ENCODE data around the gene HERPUD1.

HERPUD1 gene

GRCh38 chr16:56936950-56937349 is 5.0 kb downstream of the HERPUD1 start:
- ATAC-seq: no peak
- peaks cover 88% of the 10 kb centered on the region for H3K36me3 Mint-ChIP-seq (ENCODE audit: low read depth)
- peak overlapping the region; percentile 56 for H3K4me3 Mint-ChIP-seq

GRCh38 chr16:56938664-56939513 is 6.9 kb downstream of the HERPUD1 start:
- peaks cover 91% of the 10 kb centered on the region for H3K36me3 Mint-ChIP-seq (ENCODE audit: low read depth)
- peak overlapping the region; percentile 93 for H3K27ac Mint-ChIP-seq
- H3K4me1 Mint-ChIP-seq: peaks cover 95% of the 10 kb centered on the region
- H3K4me3 Mint-ChIP-seq: peak overlapping the region; percentile 70
- DNase-seq: peak; percentile 47
- ATAC-seq: peak; percentile 94
- no peaks in the 10 kb centered on the region for H3K9me3 Mint-ChIP-seq
- H3K27me3 Mint-ChIP-seq: no peaks in the 10 kb centered on the region

More at GRCh38 chr16:56936950-56937349, 5.0 kb downstream of the HERPUD1 start:
- no peak for DNase-seq
- Mint-ChIP-seq H3K4me1 (peaks cover 77% of the 10 kb centered on the region), H3K27me3 (no peaks in the 10 kb centered on the region), H3K27ac (peak overlapping the region; percentile 93), H3K9me3 (no peaks in the 10 kb centered on the region)

- Mint-ChIP-seq H3K4me3 (peak overlapping the region; percentile 70), H3K27ac (peak overlapping the region; percentile 93), H3K27me3 (no peaks in the 10 kb centered on the region), H3K9me3 (no peaks in the 10 kb centered on the region), H3K36me3 (ENCODE audit: low read depth) (peaks cover 91% of the 10 kb centered on the region), H3K4me1 (peaks cover 97% of the 10 kb centered on the region)
- DNase-seq (no peak), ATAC-seq (no peak)
These were observed 7.9 kb downstream of the HERPUD1 start for GRCh38 chr16:56939801-56940200.

GRCh38 chr16:56941092-56941491 is 9.2 kb downstream of the HERPUD1 start:
- no peak for DNase-seq
- Mint-ChIP-seq H3K4me1 (peaks cover 96% of the 10 kb centered on the region), H3K9me3 (no peaks in the 10 kb centered on the region), H3K36me3 (ENCODE audit: low read depth) (peaks cover 82% of the 10 kb centered on the region), H3K27me3 (no peaks in the 10 kb centered on the region), H3K4me3 (no peak overlapping the region), H3K27ac (peak overlapping the region; percentile 81)
- no peak for ATAC-seq

GRCh38 chr16:56941856-56942331 is 10.0 kb downstream of the HERPUD1 start:
- no peaks in the 10 kb centered on the region for H3K9me3 Mint-ChIP-seq
- H3K27ac Mint-ChIP-seq: peak overlapping the region; percentile 57
- ATAC-seq (no peak), DNase-seq (no peak)
- peaks cover 94% of the 10 kb centered on the region for H3K4me1 Mint-ChIP-seq
- no peak overlapping the region for H3K4me3 Mint-ChIP-seq
- no peaks in the 10 kb centered on the region for H3K27me3 Mint-ChIP-seq
- H3K36me3 Mint-ChIP-seq (ENCODE audit: low read depth): peaks cover 79% of the 10 kb centered on the region

- Mint-ChIP-seq H3K27ac (peak overlapping the region; percentile 93), H3K9me3 (no peaks in the 10 kb centered on the region), H3K4me3 (peak overlapping the region; percentile 40), H3K36me3 (ENCODE audit: low read depth) (peaks cover 62% of the 10 kb centered on the region), H3K27me3 (no peaks in the 10 kb centered on the region), H3K4me1 (peaks cover 76% of the 10 kb centered on the region)
- ATAC-seq (no peak), DNase-seq (no peak)
These were observed 11.9 kb downstream of the HERPUD1 start for GRCh38 chr16:56943761-56944375.

- peak overlapping the region; percentile 49 for H3K4me3 Mint-ChIP-seq
- ATAC-seq: peak; percentile 85
These were observed 13.3 kb downstream of the HERPUD1 start for GRCh38 chr16:56944954-56945839.

GRCh38 chr16:56945847-56946527 is 14.0 kb downstream of the HERPUD1 start:
- H3K27me3 Mint-ChIP-seq: no peaks in the 10 kb centered on the region
- H3K27ac Mint-ChIP-seq: peak overlapping the region; percentile 54
- H3K36me3 Mint-ChIP-seq (ENCODE audit: low read depth): peaks cover 43% of the 10 kb centered on the region
- DNase-seq (no peak), ATAC-seq (no peak)
- H3K4me3 Mint-ChIP-seq: no peak overlapping the region
- peaks cover 63% of the 10 kb centered on the region for H3K4me1 Mint-ChIP-seq
- no peaks in the 10 kb centered on the region for H3K9me3 Mint-ChIP-seq

More at GRCh38 chr16:56944954-56945839, 13.3 kb downstream of the HERPUD1 start:
- peak; percentile 52 for DNase-seq
- Mint-ChIP-seq H3K4me1 (peaks cover 63% of the 10 kb centered on the region), H3K36me3 (ENCODE audit: low read depth) (peaks cover 49% of the 10 kb centered on the region), H3K27me3 (no peaks in the 10 kb centered on the region), H3K9me3 (no peaks in the 10 kb centered on the region), H3K27ac (peak overlapping the region; percentile 93)

GRCh38 chr16:56946767-56947603 is 15.0 kb downstream of the HERPUD1 start:
- peaks cover 64% of the 10 kb centered on the region for H3K4me1 Mint-ChIP-seq
- H3K36me3 Mint-ChIP-seq (ENCODE audit: low read depth): peaks cover 36% of the 10 kb centered on the region
- no peaks in the 10 kb centered on the region for H3K27me3 Mint-ChIP-seq
- H3K9me3 Mint-ChIP-seq: no peaks in the 10 kb centered on the region
- DNase-seq (no peak), ATAC-seq (no peak)
- no peak overlapping the region for H3K4me3 Mint-ChIP-seq
- H3K27ac Mint-ChIP-seq: peak overlapping the region; percentile 57

- Mint-ChIP-seq H3K4me1 (peaks cover 58% of the 10 kb centered on the region), H3K4me3 (no peak overlapping the region), H3K36me3 (ENCODE audit: low read depth) (peaks cover 31% of the 10 kb centered on the region), H3K27me3 (no peaks in the 10 kb centered on the region), H3K9me3 (no peaks in the 10 kb centered on the region), H3K27ac (no peak overlapping the region)
- no peak for DNase-seq
- no peak for ATAC-seq
These were observed 15.7 kb downstream of the HERPUD1 start for GRCh38 chr16:56947604-56947995.

- Mint-ChIP-seq H3K36me3 (ENCODE audit: low read depth) (peaks cover 25% of the 10 kb centered on the region), H3K4me1 (peaks cover 51% of the 10 kb centered on the region), H3K4me3 (no peak overlapping the region), H3K9me3 (no peaks in the 10 kb centered on the region), H3K27me3 (no peaks in the 10 kb centered on the region), H3K27ac (no peak overlapping the region)
- ATAC-seq (no peak), DNase-seq (no peak)
These were observed 16.3 kb downstream of the HERPUD1 start for GRCh38 chr16:56948234-56948633.

- no peak for ATAC-seq
- DNase-seq: no peak
- no peak overlapping the region for H3K4me3 Mint-ChIP-seq
- H3K27ac Mint-ChIP-seq: no peak overlapping the region
- no peaks in the 10 kb centered on the region for H3K27me3 Mint-ChIP-seq
- H3K9me3 Mint-ChIP-seq: no peaks in the 10 kb centered on the region
- peaks cover 7% of the 10 kb centered on the region for H3K36me3 Mint-ChIP-seq (ENCODE audit: low read depth)
- H3K4me1 Mint-ChIP-seq: peaks cover 33% of the 10 kb centered on the region
These were observed 18.1 kb downstream of the HERPUD1 start for GRCh38 chr16:56950051-56950450.

GRCh38 chr16:56950455-56950854 is 18.5 kb downstream of the HERPUD1 start:
- H3K36me3 Mint-ChIP-seq (ENCODE audit: low read depth): peaks cover 7% of the 10 kb centered on the region
- no peaks in the 10 kb centered on the region for H3K27me3 Mint-ChIP-seq
- DNase-seq (no peak), ATAC-seq (no peak)
- peaks cover 29% of the 10 kb centered on the region for H3K4me1 Mint-ChIP-seq
- peak overlapping the region; percentile 10 for H3K27ac Mint-ChIP-seq
- no peaks in the 10 kb centered on the region for H3K9me3 Mint-ChIP-seq
- no peak overlapping the region for H3K4me3 Mint-ChIP-seq
